Osteocyte (in vitro differentiated cells): ENCODE measurements around the gene ORM2. TPM values are rescaled to one million over a fixed set of nuclear protein-coding genes. Genes with fewer than 3 reads are reported as not detected.

Experiments
- DNase-seq: peaks from one replicate; pipeline ENCODE4 v3.0.0; 2021; ENCODE audit warnings: mixed read lengths; ENCODE audit not compliant: unreplicated experiment; ENCODE audit errors: extremely low spot score
- H3K27ac Mint-ChIP-seq: one replicate; pipeline ENCODE4 v1.8.0; 2021; ENCODE audit warnings: mild to moderate bottlenecking, mixed read lengths; ENCODE audit not compliant: unreplicated experiment
- H3K27me3 Mint-ChIP-seq: one replicate; pipeline ENCODE4 v1.8.0; 2021; ENCODE audit warnings: mixed read lengths; ENCODE audit not compliant: unreplicated experiment
- H3K36me3 Mint-ChIP-seq: one replicate; pipeline ENCODE4 v1.8.0; 2021; ENCODE audit warnings: mixed read lengths; ENCODE audit not compliant: unreplicated experiment
- H3K4me1 Mint-ChIP-seq: one replicate; pipeline ENCODE4 v1.8.0; 2021; ENCODE audit warnings: mixed read lengths; ENCODE audit not compliant: unreplicated experiment
- H3K4me3 Mint-ChIP-seq: one replicate; pipeline ENCODE4 v1.8.0; 2021; ENCODE audit warnings: mild to moderate bottlenecking, moderate library complexity, mixed read lengths; ENCODE audit not compliant: unreplicated experiment
- H3K9me3 Mint-ChIP-seq: one replicate; pipeline ENCODE4 v1.8.0; 2021; ENCODE audit warnings: mixed read lengths; ENCODE audit not compliant: unreplicated experiment
- CTCF ChIP-seq: fragments of 200-600 bp; sonication (generic); IDR thresholded peaks from 2 replicates; pipeline ENCODE4 v1.5.0; 2021; ENCODE audit warnings: antibody characterized with exemption, mild to moderate bottlenecking, moderate library complexity
- total RNA-seq: library from RNA; stranded (reverse); gene quantifications from 2 replicates; pipeline ENCODE4 v1.2.1, GENCODE V29; 2021

Gene ORM2
- total RNA-seq, 1 donor from 2014 or later = not detected

GRCh38 chr9:114311571-114312512 lies 17.8 kb upstream of the ORM2 start:
- Mint-ChIP-seq H3K36me3 (peaks cover 17% of the 10 kb centered on the region), H3K27me3 (no peaks in the 10 kb centered on the region), H3K27ac (no peak overlapping the region), H3K9me3 (no peaks in the 10 kb centered on the region), H3K4me3 (no peak overlapping the region), H3K4me1 (no peaks in the 10 kb centered on the region)
- no peak for TF ChIP-seq CTCF
- peak; percentile 65 for DNase-seq

DNA sequence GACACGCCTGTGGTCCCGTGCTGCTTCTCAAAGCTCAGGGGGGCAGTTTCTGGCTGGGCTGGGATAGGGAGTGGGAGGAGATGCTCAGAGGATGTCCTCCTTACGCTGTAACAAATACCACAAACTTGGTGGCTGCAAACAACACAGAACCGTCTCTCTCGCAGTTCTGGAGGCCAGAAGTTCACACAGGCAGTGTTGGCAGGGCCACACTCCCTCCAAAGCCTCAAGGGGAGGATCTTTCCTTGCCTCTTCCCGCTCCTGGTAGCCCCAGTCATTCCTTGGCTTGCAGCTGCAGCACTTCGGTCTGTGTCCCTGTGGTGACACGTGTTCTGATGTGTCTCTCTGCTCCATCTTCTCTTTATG lies 17.2 kb upstream of the ORM2 start:
- H3K36me3 Mint-ChIP-seq = peaks cover 17% of the 10 kb centered on the region
- H3K27me3 Mint-ChIP-seq = no peaks in the 10 kb centered on the region
- H3K4me1 Mint-ChIP-seq = no peaks in the 10 kb centered on the region
- no peak overlapping the region for H3K4me3 Mint-ChIP-seq
- H3K27ac Mint-ChIP-seq = no peak overlapping the region
- peak; percentile 56 for DNase-seq
- TF ChIP-seq CTCF = no peak
- H3K9me3 Mint-ChIP-seq = no peaks in the 10 kb centered on the region

GRCh38 chr9:114313186-114313585 lies 16.5 kb upstream of the ORM2 start:
- TF ChIP-seq CTCF = no peak
- Mint-ChIP-seq H3K27me3 (no peaks in the 10 kb centered on the region), H3K9me3 (no peaks in the 10 kb centered on the region), H3K27ac (no peak overlapping the region), H3K36me3 (peaks cover 13% of the 10 kb centered on the region), H3K4me1 (peaks cover 6% of the 10 kb centered on the region), H3K4me3 (no peak overlapping the region)
- DNase-seq = no peak

GRCh38 chr9:114314256-114314867 lies 15.3 kb upstream of the ORM2 start:
- no peak overlapping the region for H3K4me3 Mint-ChIP-seq

More at GRCh38 chr9:114314256-114314867, 15.3 kb upstream of the ORM2 start:
- Mint-ChIP-seq H3K9me3 (no peaks in the 10 kb centered on the region), H3K4me1 (peaks cover 10% of the 10 kb centered on the region), H3K36me3 (peaks cover 13% of the 10 kb centered on the region), H3K27ac (no peak overlapping the region), H3K27me3 (peaks cover 4% of the 10 kb centered on the region)
- no peak for TF ChIP-seq CTCF
- peak; percentile 59 for DNase-seq
